Adrenal gland (tissue), 12 donors: ENCODE data around the gene ARHGEF3. TPM values are rescaled to one million over a fixed set of nuclear protein-coding genes. Genes with fewer than 3 reads are reported as not detected.

Source experiments
- DNase-seq, 7 donors: peaks; one replicate each; pipeline ENCODE4 v3.0.0-alpha.2; 2019 to 2020
- H3K27ac ChIP-seq, 5 donors: fragments of 200-600 bp; sonication (generic) in 4 of 5; 1 replicate in 3 of 5; 2 replicates in 2 of 5; pipeline versions ENCODE4 v1.5.1 to v1.8.0; 2016 to 2020; ENCODE audit warnings: mild to moderate bottlenecking in 1 of 5
- H3K27me3 ChIP-seq: fragments of 200-600 bp; 2 replicates; pipeline ENCODE4 v1.8.0; 2021
- H3K36me3 ChIP-seq, 2 donors: fragments of 200-600 bp; replicated peaks in 1 of 2; 1 replicate in 1 of 2; 2 replicates in 1 of 2; pipeline versions ENCODE4 v1.5.1 to v1.8.0; 2018 to 2022
- H3K4me1 ChIP-seq, 2 donors: fragments of 200-600 bp; replicated peaks in 1 of 2; 1 replicate in 1 of 2; 2 replicates in 1 of 2; pipeline versions ENCODE4 v1.5.1 to v1.8.0; 2018 to 2021
- H3K4me3 ChIP-seq, 4 donors: fragments of 200-600 bp; sonication (generic) in 3 of 4; one replicate each; pipeline ENCODE4 v1.5.1; 2016 to 2018
- H3K9me3 ChIP-seq, 3 donors: fragments of 200-600 bp; sonication (generic) in 1 of 3; replicated peaks in 1 of 3; 1 replicate in 2 of 3; 2 replicates in 1 of 3; pipeline versions ENCODE4 v1.5.1 to v1.8.0; 2016 to 2021
- CTCF ChIP-seq, 6 experiments: fragments of 450-650 bp in 4 of 6; fragments of 200-600 bp in 2 of 6; sonication (generic) in 1 of 6; IDR thresholded peaks; 1 replicate in 5 of 6; 2 replicates in 1 of 6; pipeline versions ENCODE4 v1.5.1 to v1.8.0; 2016 to 2021; ENCODE audit warnings: antibody characterized with exemption in 6 of 6, mild to moderate bottlenecking in 2 of 6, moderate library complexity in 1 of 6
- POLR2A ChIP-seq, 2 donors: fragments of 450-650 bp; IDR thresholded peaks; one replicate each; pipeline ENCODE4 v1.6.1; 2017; ENCODE audit warnings: antibody characterized with exemption in 2 of 2, mild to moderate bottlenecking in 2 of 2, moderate library complexity in 1 of 2
- WGBS, 4 donors: extraction: QIAGEN DNeasy Blood & Tissue Kit in 2 of 4; methylation state at CpG; one replicate each; pipeline versions ENCODE4 v1.1.5 to v1.1.7; 2013 to 2017; 5-methylcytosine and 5-hydroxymethylcytosine counted together
- intact Hi-C, 2 donors: fragments of 100-400 bp; cut with DNase I; formaldehyde crosslinking; loops; one replicate each; pipeline versions ENCODE4 v1.14.1 to v1.15.0; 2022 to 2023
- polyA plus RNA-seq, 3 donors: library from polyadenylated mRNA; stranded (reverse); fragments of 200-250 nt in 2 of 3; fragments of 350-450 nt in 1 of 3; fragmentation: Illumina TruSeq in 1 of 3; extraction: RNeasy Lipid Tissue Mini Kit (QIAGEN cat#74804) in 1 of 3; gene quantifications; one replicate each; pipeline ENCODE4 v1.2.3, GENCODE V29; 2013 to 2014
- total RNA-seq, 9 donors: library from RNA; depleted of rRNA in 4 of 9; stranded (reverse); fragments of >200 nt in 4 of 9; fragments of 120-200 nt in 1 of 9; fragmentation: NEBNext Ultra II Directional in 1 of 9; extraction: Animal tissue kit (Norgen Biotek cat#: 25700) in 1 of 9; gene quantifications; one replicate each; pipeline versions ENCODE4 v1.1.0 to v1.2.4, GENCODE V29; 2013 to 2023
- donor health status: healthy with polysubstance abuse.
- donor health status: Bipolar disorder and iron deficiency.
- donor health status: DM: yes; HTN: yes; CAD: no.
- donor health status: DM: no; HTN: no; CAD: no.
- donor health status: DM: no; HTN: no; CAD: no.
- donor health status: DM: yes; HTN: yes; CAD: no.

Gene ARHGEF3
- total and polyA plus RNA-seq, 12 donors, result 26.6 to 122 (median 61.7) TPM

DNA sequence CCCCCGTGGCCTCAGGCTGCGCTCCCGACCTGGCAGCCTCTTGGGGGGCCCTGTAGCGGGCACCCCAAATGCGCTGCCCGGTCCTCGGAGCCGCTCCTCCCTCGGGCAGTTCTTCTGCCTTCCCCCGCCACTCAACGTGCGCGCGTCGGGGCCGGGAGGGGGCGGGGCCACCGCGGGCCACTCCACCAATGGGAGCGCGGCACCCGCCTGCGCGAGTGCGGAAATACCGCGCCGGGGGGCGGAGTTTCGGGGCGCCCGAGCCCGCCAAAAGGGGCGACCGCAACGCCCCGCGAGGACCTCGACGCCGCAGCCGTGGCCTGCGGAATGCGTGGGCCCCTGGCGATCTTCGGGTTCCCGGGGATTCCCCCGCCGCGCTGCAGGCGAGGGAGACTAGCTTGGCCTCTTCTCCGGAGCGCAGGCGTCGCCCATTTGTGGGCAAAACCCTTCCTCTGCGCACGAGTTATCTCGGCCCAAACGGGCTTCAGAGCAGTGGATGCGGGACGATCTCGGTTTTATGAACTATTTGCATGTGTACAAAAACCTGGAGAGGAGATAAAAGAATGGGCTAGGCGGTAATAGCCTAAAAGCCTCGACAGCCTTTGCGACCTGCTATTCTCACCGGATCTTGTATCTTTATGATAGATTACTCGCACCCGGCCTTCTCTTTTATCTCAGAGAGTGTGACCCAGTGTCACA, 118.5 kb downstream of the ARHGEF3 start, which contains the start of gene TASOR:
Gene TASOR, minus strand, starts transcription at position 144 of the 696 bp plus-strand sequence. CDS start 259 bp downstream, outside the sequence.
- H3K27ac ChIP-seq, result peak within 1 kb of the TSS; percentile 95 to 99 (median 98)
- 16 to 60% (median 20%) methylated on average over 21 to 68 of the region's 68 CpGs for WGBS, 4 donors
- no peaks in the 10 kb centered on the region for H3K36me3 ChIP-seq
- peak within 1 kb of the TSS; percentile 66 to 97 (median 84) for H3K4me3 ChIP-seq
- H3K27me3 ChIP-seq, result no peaks in the 10 kb centered on the region
- peak; percentile 33 to 68 for TF ChIP-seq POLR2A (IDR thresholded peaks at IDR 0.05)
- no peak for TF ChIP-seq CTCF (IDR thresholded peaks at IDR 0.05)
- no peaks in the 10 kb centered on the region for H3K9me3 ChIP-seq
- H3K4me1 ChIP-seq, result peaks cover 16 to 35% of the 10 kb centered on the region in 2 donors
- DNase-seq, result peak; percentile 76 to 89 (median 86)
- intact Hi-C loops, result no loop called here

GRCh38 chr3:56682462-56683121, 119.2 kb downstream of the ARHGEF3 start:
- DNase-seq, result peak; percentile 69 to 86 (median 76)
- Histone ChIP-seq H3K4me1 (peaks cover 16 to 38% of the 10 kb centered on the region in 2 donors), H3K27ac (peak overlapping the region; percentile 95 to 99 (median 98)), H3K9me3 (no peaks in the 10 kb centered on the region), H3K27me3 (no peaks in the 10 kb centered on the region), H3K4me3 (peak overlapping the region; percentile 66 to 97 (median 84)), H3K36me3 (no peaks in the 10 kb centered on the region)
- TF ChIP-seq POLR2A (IDR thresholded peaks at IDR 0.05) (peak in 1 of 2 donors; percentile 67), CTCF (IDR thresholded peaks at IDR 0.05) (peak in 2 of 6 experiments; percentile 10 to 16)
- WGBS, 4 donors, result 0 to 1% (median 1%) methylated on average over 21 to 58 of the region's 58 CpGs
- intact Hi-C loops, result no loop called here

DNA sequence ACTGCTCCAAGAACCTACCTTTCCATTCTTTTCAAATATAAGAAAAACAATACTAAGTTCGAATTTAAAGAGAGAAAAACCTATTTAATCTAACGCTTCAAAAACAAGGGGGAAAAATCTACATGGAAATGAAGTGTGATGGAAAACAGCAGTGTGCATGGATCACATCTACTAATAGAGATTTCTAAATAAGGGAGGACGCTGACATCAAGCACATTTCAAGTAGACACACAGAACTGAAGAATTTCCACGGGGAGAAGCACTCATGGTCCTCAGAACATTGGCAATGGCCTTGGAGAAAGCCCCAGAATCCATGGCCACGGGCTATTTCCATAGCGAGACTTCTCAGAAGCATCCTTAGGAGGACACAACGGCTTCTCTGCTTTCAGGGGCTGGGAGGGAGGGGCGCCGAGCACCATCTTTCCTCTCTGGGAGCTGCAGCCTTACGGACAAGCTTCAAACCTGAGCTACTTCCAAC, 119.7 kb downstream of the ARHGEF3 start:
- Histone ChIP-seq H3K9me3 (no peaks in the 10 kb centered on the region), H3K36me3 (no peaks in the 10 kb centered on the region), H3K27me3 (no peaks in the 10 kb centered on the region), H3K4me1 (peaks cover 16 to 38% of the 10 kb centered on the region in 2 donors), H3K27ac (peak overlapping the region; percentile 95 to 99 (median 98)), H3K4me3 (peak overlapping the region; percentile 66 to 97 (median 84))
- TF ChIP-seq POLR2A (IDR thresholded peaks at IDR 0.05), result no peak
- TF ChIP-seq CTCF (IDR thresholded peaks at IDR 0.05), result no peak
- WGBS, 4 donors, result 17 to 28% (median 20%) methylated on average over 7 to 10 of the region's 10 CpGs
- intact Hi-C loops, result no loop called here
- DNase-seq, result no peak

DNA sequence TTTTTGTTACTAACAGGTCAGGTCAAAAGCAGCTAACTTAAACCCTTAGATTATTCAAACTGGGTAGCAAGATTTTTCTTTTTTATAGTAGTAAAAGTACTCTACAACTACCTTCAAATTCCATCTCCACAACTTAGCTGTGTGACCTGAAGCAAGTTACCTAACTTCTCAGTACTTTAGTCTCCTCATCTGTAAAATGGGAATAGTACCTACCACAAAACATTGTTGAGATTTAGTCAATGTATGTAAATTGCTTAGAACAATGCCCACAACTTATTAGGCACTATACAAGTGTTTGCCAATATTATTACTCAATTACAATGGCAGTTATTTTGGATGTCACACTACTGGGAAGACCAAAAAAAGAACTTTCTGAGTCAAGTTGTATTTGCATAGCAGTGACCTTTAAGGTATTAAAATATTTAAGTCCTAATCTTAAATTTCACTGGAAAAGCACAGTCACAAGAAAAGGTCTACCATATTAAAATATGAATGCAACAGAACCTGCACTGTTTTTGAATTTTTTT, 121.6 kb downstream of the ARHGEF3 start:
- no peak overlapping the region for H3K27ac ChIP-seq
- no peak for DNase-seq
- no peaks in the 10 kb centered on the region for H3K9me3 ChIP-seq
- no peaks in the 10 kb centered on the region for H3K27me3 ChIP-seq
- H3K36me3 ChIP-seq, result no peaks in the 10 kb centered on the region
- TF ChIP-seq CTCF (IDR thresholded peaks at IDR 0.05) (no peak), POLR2A (IDR thresholded peaks at IDR 0.05) (no peak)
- intact Hi-C loops, result no loop called here
- H3K4me1 ChIP-seq, result peaks cover 16 to 38% of the 10 kb centered on the region in 2 donors
- H3K4me3 ChIP-seq, result peak overlapping the region in 1 of 4 donors; percentile 8
